Measurements from ENCODE around the gene CASKIN2.
"Not testable (repeated sequence)": the region's sequence is repeated elsewhere in the genome, so short reads cannot be mapped to it uniquely, and the experiment has no call there.

The CASKIN2 gene

DNA sequence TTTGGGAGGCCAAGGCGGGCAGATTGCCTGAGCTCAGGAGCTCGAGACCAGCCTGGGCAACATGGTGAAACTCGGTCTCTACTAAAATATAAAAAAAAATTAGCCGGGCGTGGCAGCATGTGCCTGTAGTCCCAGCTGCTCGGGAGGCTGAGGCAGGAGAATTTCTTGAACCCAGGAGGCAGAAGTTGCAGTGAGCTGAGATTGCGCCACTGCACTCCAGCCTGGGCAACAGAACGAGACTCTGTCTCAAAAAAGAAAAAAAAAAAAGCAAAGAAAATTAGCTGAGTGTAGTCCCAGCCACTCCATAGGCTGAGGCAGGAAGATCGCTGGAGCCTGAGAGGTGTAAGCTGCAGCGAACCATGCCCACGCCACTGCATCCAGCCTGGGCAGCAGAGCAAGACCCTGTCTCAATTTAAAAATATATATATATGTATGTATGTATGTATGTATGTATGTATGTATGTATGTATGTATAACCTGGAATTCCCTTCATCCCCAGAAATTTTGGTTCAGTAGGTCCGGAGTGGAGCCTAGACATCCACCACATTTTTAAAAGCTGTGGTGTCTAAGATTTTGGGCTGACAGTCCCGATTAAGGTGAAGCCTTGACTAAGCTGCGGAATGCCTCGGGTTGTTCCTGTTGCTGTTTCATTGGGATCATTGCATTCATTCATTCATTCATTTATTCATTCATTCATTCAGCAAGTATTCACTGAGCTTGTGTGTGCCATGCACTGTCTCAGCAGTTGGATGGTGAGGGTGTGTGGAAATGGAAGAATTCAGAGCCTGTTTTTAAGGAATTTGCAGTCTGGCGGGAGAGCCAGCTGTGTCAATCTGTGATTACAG, 33.0 kb downstream of the CASKIN2 start:
- TF ChIP-seq, protein P1, sequence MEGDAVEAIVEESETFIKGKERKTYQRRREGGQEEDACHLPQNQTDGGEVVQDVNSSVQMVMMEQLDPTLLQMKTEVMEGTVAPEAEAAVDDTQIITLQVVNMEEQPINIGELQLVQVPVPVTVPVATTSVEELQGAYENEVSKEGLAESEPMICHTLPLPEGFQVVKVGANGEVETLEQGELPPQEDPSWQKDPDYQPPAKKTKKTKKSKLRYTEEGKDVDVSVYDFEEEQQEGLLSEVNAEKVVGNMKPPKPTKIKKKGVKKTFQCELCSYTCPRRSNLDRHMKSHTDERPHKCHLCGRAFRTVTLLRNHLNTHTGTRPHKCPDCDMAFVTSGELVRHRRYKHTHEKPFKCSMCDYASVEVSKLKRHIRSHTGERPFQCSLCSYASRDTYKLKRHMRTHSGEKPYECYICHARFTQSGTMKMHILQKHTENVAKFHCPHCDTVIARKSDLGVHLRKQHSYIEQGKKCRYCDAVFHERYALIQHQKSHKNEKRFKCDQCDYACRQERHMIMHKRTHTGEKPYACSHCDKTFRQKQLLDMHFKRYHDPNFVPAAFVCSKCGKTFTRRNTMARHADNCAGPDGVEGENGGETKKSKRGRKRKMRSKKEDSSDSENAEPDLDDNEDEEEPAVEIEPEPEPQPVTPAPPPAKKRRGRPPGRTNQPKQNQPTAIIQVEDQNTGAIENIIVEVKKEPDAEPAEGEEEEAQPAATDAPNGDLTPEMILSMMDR (IDR thresholded peaks at IDR 0.05; ENCODE audit: unreplicated experiment in 3 of 3) = no peak
- no peak overlapping the region for H3K4me3 Mint-ChIP-seq
- H3K9me3 Mint-ChIP-seq = no peaks in the 10 kb centered on the region
- peaks cover 50% of the 10 kb centered on the region for H3K4me1 Mint-ChIP-seq
- H3K27me3 Mint-ChIP-seq (ENCODE audit: low read depth) = no peaks in the 10 kb centered on the region
- H3K27ac Mint-ChIP-seq = peak overlapping the region; percentile 70 to 80 (median 72)
- peaks cover 3% of the 10 kb centered on the region for H3K36me3 Mint-ChIP-seq (ENCODE audit: low read depth)

DNA sequence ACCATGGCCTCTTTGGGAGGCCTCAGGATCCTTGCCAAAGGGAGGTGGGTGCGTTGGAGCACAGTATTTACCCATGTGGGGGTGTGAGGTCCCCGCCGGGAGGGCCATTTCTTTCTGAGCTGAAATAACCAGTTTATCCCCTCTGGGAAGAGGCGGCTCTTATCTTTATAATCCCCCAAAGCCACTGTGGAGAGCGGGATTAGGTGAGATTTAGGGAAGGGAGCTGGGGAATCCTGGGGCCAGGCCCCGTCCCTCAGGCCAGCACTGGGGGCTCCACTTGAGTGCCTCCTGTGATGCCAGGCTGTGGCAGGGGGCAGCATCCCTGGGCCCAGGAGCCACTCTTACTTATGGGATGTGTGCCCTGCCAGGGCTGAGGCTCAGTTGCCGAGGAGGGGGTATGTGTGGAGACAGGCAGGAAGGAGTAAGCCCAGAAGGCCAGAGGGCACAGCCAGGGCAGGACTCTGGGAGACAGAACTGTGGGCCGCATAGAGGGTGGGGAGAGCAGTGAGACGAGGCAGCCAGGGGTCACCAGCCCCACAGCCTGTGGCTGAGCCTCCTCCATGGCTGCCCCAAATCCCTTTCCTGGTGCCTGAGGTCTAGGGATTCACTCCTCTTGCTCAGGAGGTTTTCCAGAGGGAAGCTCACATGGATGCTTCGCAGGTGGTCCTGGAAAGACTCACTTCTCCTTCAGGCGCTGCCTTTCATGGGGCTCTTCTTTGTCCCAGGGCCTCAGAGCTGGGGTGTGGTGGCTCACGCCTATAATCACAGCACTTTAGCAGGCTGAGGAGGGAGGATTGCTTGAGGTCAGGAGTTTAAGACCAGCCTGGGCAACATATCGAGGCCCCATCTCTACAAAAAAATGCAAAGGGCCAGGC, 33.9 kb downstream of the CASKIN2 start:
- peaks cover 56% of the 10 kb centered on the region for H3K4me1 Mint-ChIP-seq
- H3K27ac Mint-ChIP-seq = peak overlapping the region; percentile 80 to 92 (median 84)
- H3K9me3 Mint-ChIP-seq = no peaks in the 10 kb centered on the region
- peak overlapping the region in 2 of 3 experiments; percentile 32 to 41 for H3K4me3 Mint-ChIP-seq
- no peaks in the 10 kb centered on the region for H3K27me3 Mint-ChIP-seq (ENCODE audit: low read depth)
- TF ChIP-seq, protein P1 (IDR thresholded peaks at IDR 0.05; ENCODE audit: unreplicated experiment in 3 of 3) = no peak
- H3K36me3 Mint-ChIP-seq (ENCODE audit: low read depth) = no peaks in the 10 kb centered on the region

DNA sequence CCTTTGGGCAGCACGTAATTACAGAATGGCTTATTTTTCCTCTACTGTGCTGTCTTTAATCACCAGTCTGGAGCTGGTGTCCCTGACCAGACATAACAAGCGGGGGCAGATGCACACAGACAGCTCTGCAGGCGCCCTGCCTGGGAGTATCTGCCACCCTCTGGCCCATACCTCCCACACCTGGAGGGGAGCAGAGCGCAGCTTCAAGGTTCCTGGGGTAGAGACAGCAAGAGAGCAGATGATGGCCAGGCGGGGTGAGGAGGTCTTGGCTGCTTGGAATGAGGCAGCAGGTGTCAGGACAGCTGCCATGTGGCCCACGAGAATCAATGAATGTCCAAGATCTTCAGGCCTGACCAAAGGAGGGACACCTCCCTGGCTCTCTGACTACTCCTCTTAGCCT, 35.1 kb downstream of the CASKIN2 start:
- H3K4me3 Mint-ChIP-seq = peak overlapping the region in 2 of 3 experiments; percentile 32 to 46
- no peaks in the 10 kb centered on the region for H3K36me3 Mint-ChIP-seq (ENCODE audit: low read depth)
- no peaks in the 10 kb centered on the region for H3K27me3 Mint-ChIP-seq (ENCODE audit: low read depth)
- H3K4me1 Mint-ChIP-seq = peaks cover 67% of the 10 kb centered on the region
- TF ChIP-seq, protein P1 (IDR thresholded peaks at IDR 0.05; ENCODE audit: unreplicated experiment in 3 of 3) = no peak
- H3K9me3 Mint-ChIP-seq = no peaks in the 10 kb centered on the region
- peak overlapping the region; percentile 80 to 92 (median 84) for H3K27ac Mint-ChIP-seq

DNA sequence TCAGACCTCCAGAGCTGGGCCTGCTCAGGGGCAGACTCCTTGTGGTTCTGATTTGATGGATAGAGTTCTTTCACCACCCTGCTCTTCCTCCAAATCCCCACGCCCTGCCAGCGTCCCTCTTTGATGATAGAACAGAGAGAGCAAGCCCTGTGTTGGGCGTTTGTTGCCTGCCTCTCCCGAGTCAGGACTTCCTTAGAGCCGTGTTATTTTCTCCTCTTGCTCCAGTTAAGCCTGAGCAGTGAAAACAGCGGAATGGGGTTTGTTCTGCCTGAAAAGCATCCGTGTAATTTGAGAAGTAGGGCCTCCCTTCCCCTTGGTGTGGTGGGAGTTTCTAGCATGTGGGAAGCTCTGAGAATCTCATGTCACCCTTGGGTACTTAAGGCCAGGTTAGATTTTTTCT, 36.8 kb downstream of the CASKIN2 start:
- Mint-ChIP-seq H3K4me3 (peak overlapping the region; percentile 62 to 80 (median 75)), H3K27me3 (ENCODE audit: low read depth) (no peaks in the 10 kb centered on the region), H3K36me3 (ENCODE audit: low read depth) (no peaks in the 10 kb centered on the region), H3K4me1 (peaks cover 73% of the 10 kb centered on the region), H3K27ac (peak overlapping the region; percentile 99), H3K9me3 (no peaks in the 10 kb centered on the region)
- TF ChIP-seq, protein P1 (IDR thresholded peaks at IDR 0.05; ENCODE audit: unreplicated experiment in 3 of 3) = no peak

DNA sequence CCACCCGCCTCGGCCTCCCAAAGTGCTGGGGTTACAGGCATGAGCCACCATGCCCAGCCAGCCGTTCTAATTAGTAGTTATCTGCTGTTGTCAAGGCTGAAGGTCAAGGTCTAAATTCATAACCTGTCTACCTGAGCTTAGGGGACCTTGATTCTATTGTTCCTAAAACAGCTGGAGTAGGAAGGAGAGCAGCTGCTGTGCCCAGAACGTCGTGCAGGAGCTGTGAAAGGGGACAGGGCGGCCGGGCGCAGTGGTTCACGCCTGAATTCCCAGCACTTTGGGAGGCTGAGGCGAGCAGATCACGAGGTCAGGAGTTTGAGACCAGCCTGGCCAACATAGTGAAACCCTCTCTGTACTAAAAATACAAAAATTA, 37.9 kb downstream of the CASKIN2 start:
- not testable (repeated sequence) for H3K27me3 Mint-ChIP-seq (ENCODE audit: low read depth); H3K9me3 Mint-ChIP-seq; H3K36me3 Mint-ChIP-seq (ENCODE audit: low read depth)
- Mint-ChIP-seq H3K4me3 (peak overlapping the region; percentile 29 to 78 (median 75)), H3K4me1 (peaks cover 72% of the 10 kb centered on the region), H3K27ac (peak overlapping the region; percentile 95 to 97 (median 95))

DNA sequence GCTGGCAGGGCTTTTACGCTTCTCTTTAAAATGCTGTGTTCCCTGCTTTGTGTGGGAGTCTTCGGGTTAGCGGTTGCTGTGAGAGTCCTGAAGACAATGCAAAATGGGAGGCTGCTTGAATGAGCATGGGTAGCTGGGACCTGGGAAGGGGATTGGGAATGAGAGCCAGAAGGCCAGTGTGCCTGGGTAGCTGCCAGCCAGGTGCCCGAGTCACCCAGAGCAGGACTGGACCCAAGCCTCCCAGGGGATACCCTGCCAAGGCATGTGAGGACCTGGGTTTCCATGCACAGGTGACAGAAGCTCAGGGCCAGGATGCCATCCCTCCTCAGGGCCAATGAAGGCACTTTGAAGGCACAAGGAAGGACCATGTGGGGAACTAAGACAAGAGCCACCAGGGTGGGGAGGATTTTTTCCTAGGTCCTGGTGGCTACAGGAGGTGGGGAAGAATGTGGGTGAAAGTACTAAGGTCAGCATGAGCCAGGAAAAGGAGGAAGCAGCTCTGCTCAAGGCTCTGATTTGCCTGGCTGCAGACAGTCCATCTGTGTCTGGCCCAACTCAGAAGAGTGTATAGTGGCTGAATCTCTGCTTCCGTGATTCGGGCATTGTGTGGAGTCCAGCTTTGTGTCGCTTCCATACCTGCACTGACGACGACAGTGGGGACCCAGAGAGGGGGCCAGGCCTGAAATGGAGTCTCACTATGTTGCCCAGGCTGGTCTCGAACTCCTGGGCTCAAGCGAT, 38.4 kb downstream of the CASKIN2 start:
- TF ChIP-seq, protein P1 (IDR thresholded peaks at IDR 0.05; ENCODE audit: unreplicated experiment in 3 of 3) = no peak
- no peaks in the 10 kb centered on the region for H3K9me3 Mint-ChIP-seq
- H3K27me3 Mint-ChIP-seq (ENCODE audit: low read depth) = no peaks in the 10 kb centered on the region
- peaks cover 10% of the 10 kb centered on the region for H3K36me3 Mint-ChIP-seq (ENCODE audit: low read depth)
- H3K4me3 Mint-ChIP-seq = peak overlapping the region; percentile 75 to 78 (median 78)
- peaks cover 72% of the 10 kb centered on the region for H3K4me1 Mint-ChIP-seq
- H3K27ac Mint-ChIP-seq = peak overlapping the region; percentile 95 to 97 (median 95)

Measured in nephron (organoid).